ENCODE results near the gene PHETA1.

Gene PHETA1

GRCh38 chr12:111359914-111360276 lies 9.0 kb downstream of the PHETA1 start:
- Histone ChIP-seq H3K9me2 (replicated peaks; ENCODE audit: low read depth, low read length) (no peaks in the 10 kb centered on the region), H3F3A (ENCODE audit: low read depth) (no peaks in the 10 kb centered on the region), H3K4me1 (ENCODE audit: insufficient read depth, low read length, poor library complexity, severe bottlenecking) (peaks cover 2% of the 10 kb centered on the region), H3K9ac (ENCODE audit: low read depth, low read length, poor library complexity, severe bottlenecking) (no peak overlapping the region), H3K27me3 (ENCODE audit: insufficient read depth, low read length, poor library complexity, severe bottlenecking) (no peaks in the 10 kb centered on the region), H3K9me3 (ENCODE audit: insufficient read depth, low read depth, low read length) (no peaks in the 10 kb centered on the region), H3K36me3 (ENCODE audit: insufficient read depth, low read length) (no peaks in the 10 kb centered on the region), H2AFZ (ENCODE audit: low read length) (no peak overlapping the region), H3K79me2 (ENCODE audit: insufficient read depth, low read length) (no peaks in the 10 kb centered on the region), H3K4me2 (ENCODE audit: low read depth, low read length, poor library complexity, severe bottlenecking) (no peak overlapping the region), H4K20me1 (ENCODE audit: insufficient read depth, low read length, poor library complexity, severe bottlenecking) (no peaks in the 10 kb centered on the region), H3K4me3 (ENCODE audit: low read length, poor library complexity, severe bottlenecking) (no peak overlapping the region)
- TF ChIP-seq EZH2phosphoT487 (IDR thresholded peaks at IDR 0.05; ENCODE audit: borderline replicate concordance), result no peak
- TF ChIP-seq, protein P1, sequence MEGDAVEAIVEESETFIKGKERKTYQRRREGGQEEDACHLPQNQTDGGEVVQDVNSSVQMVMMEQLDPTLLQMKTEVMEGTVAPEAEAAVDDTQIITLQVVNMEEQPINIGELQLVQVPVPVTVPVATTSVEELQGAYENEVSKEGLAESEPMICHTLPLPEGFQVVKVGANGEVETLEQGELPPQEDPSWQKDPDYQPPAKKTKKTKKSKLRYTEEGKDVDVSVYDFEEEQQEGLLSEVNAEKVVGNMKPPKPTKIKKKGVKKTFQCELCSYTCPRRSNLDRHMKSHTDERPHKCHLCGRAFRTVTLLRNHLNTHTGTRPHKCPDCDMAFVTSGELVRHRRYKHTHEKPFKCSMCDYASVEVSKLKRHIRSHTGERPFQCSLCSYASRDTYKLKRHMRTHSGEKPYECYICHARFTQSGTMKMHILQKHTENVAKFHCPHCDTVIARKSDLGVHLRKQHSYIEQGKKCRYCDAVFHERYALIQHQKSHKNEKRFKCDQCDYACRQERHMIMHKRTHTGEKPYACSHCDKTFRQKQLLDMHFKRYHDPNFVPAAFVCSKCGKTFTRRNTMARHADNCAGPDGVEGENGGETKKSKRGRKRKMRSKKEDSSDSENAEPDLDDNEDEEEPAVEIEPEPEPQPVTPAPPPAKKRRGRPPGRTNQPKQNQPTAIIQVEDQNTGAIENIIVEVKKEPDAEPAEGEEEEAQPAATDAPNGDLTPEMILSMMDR (conservative IDR thresholded peaks at IDR 0.05; ENCODE audit: low read length), result no peak

DNA sequence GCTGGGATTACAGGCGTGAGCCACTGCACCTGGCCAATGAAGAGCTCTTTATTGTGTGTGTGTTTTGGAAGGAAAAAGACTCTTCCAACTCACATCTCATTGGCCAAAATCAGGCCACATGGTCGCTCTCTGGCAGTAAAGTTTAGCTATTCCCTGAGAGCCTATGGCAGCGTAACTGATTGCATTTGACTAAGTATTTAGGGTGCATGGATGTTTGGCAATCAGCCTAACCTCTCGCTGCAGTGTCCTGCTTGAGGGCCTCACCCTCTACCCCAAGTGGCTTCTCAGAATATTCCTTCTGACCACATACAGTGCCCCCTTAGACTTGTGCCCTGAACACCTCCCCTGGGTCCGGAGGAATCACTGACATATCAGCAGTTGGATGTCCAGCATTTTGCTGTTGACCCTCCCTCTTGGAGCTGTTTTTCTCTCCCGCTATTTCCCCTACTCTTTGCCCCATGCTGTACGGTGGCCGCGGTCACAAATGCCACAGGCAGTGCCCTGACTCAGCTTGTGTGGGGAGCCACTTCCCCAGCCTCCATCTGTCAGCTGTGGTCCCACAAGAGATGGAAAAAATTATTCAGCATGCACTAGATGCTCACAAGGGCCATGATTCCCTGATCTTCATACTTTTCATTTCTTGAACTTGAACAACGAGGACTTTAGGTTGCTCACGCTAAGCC lies 9.5 kb downstream of the PHETA1 start:
- no peak overlapping the region for H3K4me3 ChIP-seq (ENCODE audit: low read length, poor library complexity, severe bottlenecking)
- H3K79me2 ChIP-seq (ENCODE audit: insufficient read depth, low read length), result no peaks in the 10 kb centered on the region
- no peaks in the 10 kb centered on the region for H3F3A ChIP-seq (ENCODE audit: low read depth)
- no peaks in the 10 kb centered on the region for H3K27me3 ChIP-seq (ENCODE audit: insufficient read depth, low read length, poor library complexity, severe bottlenecking)
- no peaks in the 10 kb centered on the region for H3K36me3 ChIP-seq (ENCODE audit: insufficient read depth, low read length)
- no peak overlapping the region for H2AFZ ChIP-seq (ENCODE audit: low read length)
- H3K4me1 ChIP-seq (ENCODE audit: insufficient read depth, low read length, poor library complexity, severe bottlenecking), result peaks cover 2% of the 10 kb centered on the region
- H3K9me2 ChIP-seq (replicated peaks; ENCODE audit: low read depth, low read length), result no peaks in the 10 kb centered on the region
- no peaks in the 10 kb centered on the region for H4K20me1 ChIP-seq (ENCODE audit: insufficient read depth, low read length, poor library complexity, severe bottlenecking)
- H3K9ac ChIP-seq (ENCODE audit: low read depth, low read length, poor library complexity, severe bottlenecking), result no peak overlapping the region
- TF ChIP-seq, protein P1 (conservative IDR thresholded peaks at IDR 0.05; ENCODE audit: low read length), result no peak
- no peak for TF ChIP-seq EZH2phosphoT487 (IDR thresholded peaks at IDR 0.05; ENCODE audit: borderline replicate concordance)
- H3K4me2 ChIP-seq (ENCODE audit: low read depth, low read length, poor library complexity, severe bottlenecking), result no peak overlapping the region
- no peaks in the 10 kb centered on the region for H3K9me3 ChIP-seq (ENCODE audit: insufficient read depth, low read depth, low read length)

DNA sequence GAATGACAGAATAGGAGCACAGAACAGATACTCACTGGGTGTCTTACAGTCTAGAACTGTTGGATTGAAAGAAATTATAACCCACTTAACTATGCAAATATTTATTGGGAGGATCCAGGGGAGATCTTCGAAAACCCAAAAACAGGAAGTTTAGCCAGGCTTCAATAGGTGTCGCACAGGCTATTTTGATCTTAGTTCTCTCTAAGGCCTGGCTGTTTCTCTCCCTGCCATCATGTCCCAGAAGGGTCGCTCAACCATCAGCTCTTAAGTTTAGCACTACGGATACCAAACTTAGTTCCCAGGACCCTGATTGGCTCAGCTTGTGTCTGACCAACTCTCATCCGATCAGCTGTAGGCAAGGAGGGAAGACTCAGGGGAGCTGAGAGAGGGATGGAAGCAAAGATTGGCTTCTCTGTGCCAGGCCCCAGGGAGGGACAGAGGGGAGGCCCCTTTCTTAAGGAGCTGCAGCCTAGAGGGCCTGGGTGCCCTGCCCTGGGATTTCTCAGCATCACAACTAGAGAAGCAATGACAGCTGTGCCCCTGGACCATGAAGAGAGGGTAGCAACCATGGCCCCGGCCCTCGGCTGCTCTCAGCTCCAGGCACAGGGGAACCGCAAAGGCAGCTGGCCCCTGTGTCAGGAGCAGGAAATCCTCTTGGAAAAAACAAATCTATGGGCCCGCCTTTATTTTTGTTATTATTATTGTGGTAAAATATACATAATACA lies 13.5 kb downstream of the PHETA1 start:
- no peak overlapping the region for H3K4me2 ChIP-seq (ENCODE audit: low read depth, low read length, poor library complexity, severe bottlenecking)
- no peak overlapping the region for H3K4me3 ChIP-seq (ENCODE audit: low read length, poor library complexity, severe bottlenecking)
- no peaks in the 10 kb centered on the region for H3K4me1 ChIP-seq (ENCODE audit: insufficient read depth, low read length, poor library complexity, severe bottlenecking)
- H3K79me2 ChIP-seq (ENCODE audit: insufficient read depth, low read length), result no peaks in the 10 kb centered on the region
- H2AFZ ChIP-seq (ENCODE audit: low read length), result no peak overlapping the region
- no peak overlapping the region for H3K9ac ChIP-seq (ENCODE audit: low read depth, low read length, poor library complexity, severe bottlenecking)
- no peaks in the 10 kb centered on the region for H3K36me3 ChIP-seq (ENCODE audit: insufficient read depth, low read length)
- TF ChIP-seq, protein P1 (conservative IDR thresholded peaks at IDR 0.05; ENCODE audit: low read length), result no peak
- no peak for TF ChIP-seq EZH2phosphoT487 (IDR thresholded peaks at IDR 0.05; ENCODE audit: borderline replicate concordance)
- no peaks in the 10 kb centered on the region for H3K27me3 ChIP-seq (ENCODE audit: insufficient read depth, low read length, poor library complexity, severe bottlenecking)
- no peaks in the 10 kb centered on the region for H3F3A ChIP-seq (ENCODE audit: low read depth)
- H3K9me3 ChIP-seq (ENCODE audit: insufficient read depth, low read depth, low read length), result no peaks in the 10 kb centered on the region
- H4K20me1 ChIP-seq (ENCODE audit: insufficient read depth, low read length, poor library complexity, severe bottlenecking), result no peaks in the 10 kb centered on the region
- H3K9me2 ChIP-seq (replicated peaks; ENCODE audit: low read depth, low read length), result no peaks in the 10 kb centered on the region

All from Loucy (cell line).